Stimulated activated memory B cell treated with anti-CD40 and anti-IgM and Interleukin-4, amounts not matched to agents 10 μg/mL and 1 μg/mL and 100 μg/mL, for 72 hours (primary cell): Measurements from ENCODE around the gene FAM149A.

Experiments
- ATAC-seq: fragments of 150-1000 bp; cut with Tn5 transposase; 2 replicates; pipeline ENCODE4 v1.10.0; 2021
- H3K27ac Mint-ChIP-seq: one replicate; pipeline ENCODE4 v1.8.0; 2022; ENCODE audit warnings: mild to moderate bottlenecking, mixed read lengths
- H3K27me3 Mint-ChIP-seq: one replicate; pipeline ENCODE4 v1.8.0; 2022; ENCODE audit warnings: mixed read lengths
- H3K36me3 Mint-ChIP-seq: one replicate; pipeline ENCODE4 v1.8.0; 2022; ENCODE audit warnings: mixed read lengths
- H3K4me1 Mint-ChIP-seq: one replicate; pipeline ENCODE4 v1.8.0; 2022; ENCODE audit warnings: mixed read lengths
- H3K4me3 Mint-ChIP-seq: one replicate; pipeline ENCODE4 v1.8.0; 2022; ENCODE audit warnings: mild to moderate bottlenecking, moderate library complexity, mixed read lengths
- H3K9me3 Mint-ChIP-seq: one replicate; pipeline ENCODE4 v1.8.0; 2022; ENCODE audit warnings: mixed read lengths

The FAM149A gene

DNA sequence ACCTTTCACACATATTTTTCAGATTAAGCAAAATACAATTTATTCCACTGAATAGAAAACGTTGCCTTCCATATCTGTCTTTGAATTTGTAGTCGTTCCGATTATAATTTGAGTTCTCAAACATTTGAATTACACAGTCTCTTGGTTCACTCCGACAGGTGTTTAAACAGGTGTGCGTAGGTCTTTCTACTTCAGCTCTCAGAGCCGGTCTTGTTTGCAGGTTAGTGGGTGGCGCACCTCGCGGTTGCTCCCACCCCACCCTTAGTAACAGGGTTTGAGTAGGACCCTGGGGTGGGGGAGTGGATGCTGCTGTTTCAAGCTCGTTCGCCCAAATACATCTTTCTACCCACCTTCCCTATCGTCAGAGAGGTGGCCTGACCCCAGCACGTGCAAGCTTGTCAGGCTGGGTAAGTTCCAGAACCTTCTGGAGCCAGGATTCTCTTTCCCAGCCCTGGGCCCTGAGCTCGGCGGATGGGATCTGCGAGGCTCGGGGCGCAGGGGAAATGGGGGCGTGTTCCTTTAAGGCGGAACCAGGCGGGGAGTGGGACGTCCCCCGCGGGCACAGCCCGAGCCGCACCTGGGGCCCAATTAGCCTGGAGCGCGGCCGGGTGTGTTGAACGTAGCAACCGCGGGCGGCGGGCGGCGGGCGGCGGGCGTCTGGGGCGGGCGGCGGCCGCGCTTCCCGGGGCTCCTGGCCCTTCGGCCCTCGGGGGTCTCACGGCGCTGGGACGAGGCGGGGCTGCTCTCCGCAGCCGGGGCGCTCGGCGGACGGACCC, at the start of gene FAM149A:
Gene FAM149A, plus strand, starts transcription at position 591 of the 776 bp plus-strand sequence.
- Mint-ChIP-seq H3K27me3 (peaks cover 71% of the 10 kb centered on the region), H3K36me3 (no peaks in the 10 kb centered on the region), H3K4me3 (peak within 1 kb of the TSS; percentile 61), H3K9me3 (no peaks in the 10 kb centered on the region), H3K27ac (no peak within 1 kb of the TSS), H3K4me1 (peaks cover 6% of the 10 kb centered on the region)
- ATAC-seq = peak; percentile 81

DNA sequence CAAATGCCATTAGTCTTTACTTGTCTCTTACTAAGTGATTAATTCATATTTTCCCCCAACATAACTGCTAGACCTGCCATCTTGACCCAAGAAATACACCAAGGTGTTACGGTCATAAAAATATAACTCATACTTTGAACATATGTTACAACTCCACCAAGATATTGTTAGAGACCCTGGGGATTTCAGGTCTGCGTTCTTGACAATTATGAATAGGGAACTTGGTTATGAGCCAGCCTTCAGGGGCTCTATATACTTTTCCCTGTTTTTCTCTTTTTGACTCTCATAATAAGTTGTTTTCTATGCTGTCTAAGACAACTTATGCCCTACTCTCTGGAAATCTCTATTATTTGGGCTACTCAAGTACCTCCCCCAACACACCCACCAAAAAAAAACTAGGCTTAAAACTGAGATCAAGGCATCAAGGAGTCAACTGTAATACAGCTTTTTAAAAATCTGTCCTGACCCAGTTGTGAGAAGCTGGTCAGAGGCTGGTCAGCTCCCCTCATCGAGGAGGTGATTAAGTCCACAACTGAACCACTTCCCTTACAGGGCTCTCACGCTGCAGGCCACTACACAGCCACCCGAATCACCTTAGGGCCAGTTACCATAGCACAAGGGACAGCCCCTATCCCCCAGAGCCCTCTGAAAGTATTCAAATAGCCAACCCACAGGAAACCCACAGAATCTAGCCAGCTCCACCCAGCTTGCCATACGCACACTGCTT, 46.1 kb upstream of the FAM149A start:
- H3K9me3 Mint-ChIP-seq = peaks cover 7% of the 10 kb centered on the region
- H3K36me3 Mint-ChIP-seq = peaks cover 6% of the 10 kb centered on the region
- peak overlapping the region; percentile 25 for H3K27ac Mint-ChIP-seq
- H3K27me3 Mint-ChIP-seq = peaks cover 58% of the 10 kb centered on the region
- peaks cover 14% of the 10 kb centered on the region for H3K4me1 Mint-ChIP-seq
- ATAC-seq = peak; percentile 99
- peak overlapping the region; percentile 18 for H3K4me3 Mint-ChIP-seq

DNA sequence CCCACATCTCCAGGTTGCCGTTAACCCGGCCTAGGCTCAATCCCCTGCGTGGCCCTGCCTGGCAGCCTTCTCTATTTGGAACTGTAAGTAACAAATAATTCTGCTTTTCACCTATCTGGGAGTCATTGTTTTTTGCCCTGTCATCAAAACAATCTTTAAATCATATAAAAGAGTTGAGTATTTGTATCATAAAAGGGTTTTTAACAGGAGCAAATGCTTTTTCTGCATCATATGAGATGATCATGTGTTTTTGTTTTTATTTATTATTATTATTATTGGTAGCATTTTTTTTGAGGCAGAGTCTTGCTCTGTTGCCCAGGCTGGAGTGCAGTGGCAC, 45.6 kb upstream of the FAM149A start:
- Mint-ChIP-seq H3K9me3 (peaks cover 9% of the 10 kb centered on the region), H3K27ac (no peak overlapping the region), H3K4me1 (peaks cover 14% of the 10 kb centered on the region), H3K36me3 (peaks cover 6% of the 10 kb centered on the region), H3K4me3 (no peak overlapping the region), H3K27me3 (peaks cover 64% of the 10 kb centered on the region)
- ATAC-seq = no peak

DNA sequence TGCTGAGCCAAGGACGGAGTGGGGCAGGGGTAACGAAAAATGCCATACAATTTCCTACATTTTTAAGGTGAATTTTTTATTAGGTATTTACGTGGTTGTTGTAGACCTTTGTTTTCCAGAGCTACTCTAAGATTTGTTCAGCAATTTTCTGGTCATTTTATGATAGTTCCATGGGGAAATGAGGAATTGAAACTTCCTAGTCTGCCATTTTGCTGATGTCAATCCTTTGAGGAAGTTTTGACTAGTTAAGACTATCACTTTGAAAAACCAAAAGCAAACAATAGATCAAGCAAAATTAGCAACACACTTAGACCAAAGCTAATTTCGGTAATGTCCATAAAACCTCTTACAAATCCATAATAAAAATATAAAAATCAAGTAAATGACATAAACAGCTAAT, 42.6 kb upstream of the FAM149A start:
- no peak for ATAC-seq
- Mint-ChIP-seq H3K36me3 (peaks cover 6% of the 10 kb centered on the region), H3K27me3 (peaks cover 70% of the 10 kb centered on the region), H3K27ac (no peak overlapping the region), H3K4me1 (peaks cover 14% of the 10 kb centered on the region), H3K9me3 (peaks cover 9% of the 10 kb centered on the region), H3K4me3 (no peak overlapping the region)

DNA sequence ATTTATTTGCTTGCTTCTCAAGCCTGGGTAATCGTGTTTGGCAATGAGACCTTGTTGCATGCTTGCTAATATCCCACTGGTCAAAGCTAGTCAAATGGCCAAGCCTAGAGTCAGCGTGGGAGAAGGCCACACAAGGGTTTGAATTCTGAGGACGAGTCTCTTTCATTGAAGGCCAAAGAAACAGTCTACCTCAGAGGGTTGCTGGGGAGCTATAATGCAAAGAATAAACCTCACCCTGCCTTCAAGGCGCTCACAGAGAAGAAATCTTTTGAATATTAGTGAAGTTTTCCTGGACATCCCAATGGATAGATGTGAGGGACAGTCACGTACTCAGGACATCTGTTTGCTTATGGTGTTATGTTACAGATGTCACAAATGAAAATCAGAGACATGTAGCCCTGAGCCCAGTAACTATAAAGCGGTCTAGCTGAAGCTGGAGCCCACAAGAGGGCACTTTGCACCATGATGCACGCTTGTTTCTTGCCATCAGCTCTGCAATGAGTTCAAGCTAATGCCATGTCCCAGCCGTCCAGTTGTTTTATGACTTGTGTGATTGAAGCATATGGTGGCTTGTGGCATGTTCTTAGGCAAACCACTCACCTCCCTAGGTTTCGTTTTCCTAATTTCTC, 36.6 kb upstream of the FAM149A start:
- H3K4me3 Mint-ChIP-seq = no peak overlapping the region
- peaks cover 14% of the 10 kb centered on the region for H3K4me1 Mint-ChIP-seq
- no peak overlapping the region for H3K27ac Mint-ChIP-seq
- H3K36me3 Mint-ChIP-seq = no peaks in the 10 kb centered on the region
- peaks cover 58% of the 10 kb centered on the region for H3K27me3 Mint-ChIP-seq
- H3K9me3 Mint-ChIP-seq = peaks cover 2% of the 10 kb centered on the region
- peak; percentile 64 for ATAC-seq

DNA sequence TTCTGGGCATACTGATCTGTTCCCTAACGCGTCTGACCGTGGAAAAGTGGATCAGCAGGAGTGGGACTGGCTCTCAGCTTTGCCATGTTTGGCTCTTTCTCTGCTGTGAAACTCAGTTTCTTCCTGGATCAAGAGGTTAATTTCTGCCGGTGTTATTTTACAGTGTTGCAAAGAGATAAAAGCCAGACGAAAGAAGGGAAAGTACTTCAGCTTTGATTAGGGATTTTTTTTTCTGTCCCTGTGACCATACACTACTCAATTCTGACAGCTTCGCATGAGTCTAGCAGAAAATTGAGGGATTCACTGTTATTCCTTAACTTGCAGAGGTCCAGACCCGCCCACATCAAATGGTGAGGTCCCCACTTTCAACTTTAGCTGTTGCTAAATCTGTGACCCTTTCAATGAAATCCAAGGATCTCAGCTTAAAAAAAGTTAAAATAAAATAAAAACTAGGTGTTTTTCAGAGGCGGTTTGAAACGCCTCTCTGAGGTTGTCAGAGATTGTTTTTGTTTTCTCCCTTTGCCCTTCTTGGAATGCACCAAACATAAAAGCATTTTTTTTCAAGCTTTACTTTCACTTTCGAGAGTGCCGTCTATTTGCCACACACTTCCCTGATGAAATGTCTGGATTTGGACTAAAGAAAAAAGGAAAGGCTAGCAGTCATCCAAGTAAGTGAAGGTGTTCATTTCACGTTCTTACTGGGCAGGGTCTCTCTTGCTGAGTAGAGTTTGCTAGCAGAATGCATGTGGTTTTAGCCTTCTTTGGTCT, 35.7 kb upstream of the FAM149A start, which contains the start of gene TLR3:
Gene TLR3, plus strand, starts transcription at position 576 of the 768 bp plus-strand sequence. CDS start 7,464 bp downstream, outside the sequence.
- Mint-ChIP-seq H3K27me3 (peaks cover 62% of the 10 kb centered on the region), H3K36me3 (no peaks in the 10 kb centered on the region), H3K9me3 (peaks cover 1% of the 10 kb centered on the region), H3K4me3 (peak within 1 kb of the TSS; percentile 43), H3K27ac (no peak within 1 kb of the TSS), H3K4me1 (peaks cover 14% of the 10 kb centered on the region)
- no peak for ATAC-seq

DNA sequence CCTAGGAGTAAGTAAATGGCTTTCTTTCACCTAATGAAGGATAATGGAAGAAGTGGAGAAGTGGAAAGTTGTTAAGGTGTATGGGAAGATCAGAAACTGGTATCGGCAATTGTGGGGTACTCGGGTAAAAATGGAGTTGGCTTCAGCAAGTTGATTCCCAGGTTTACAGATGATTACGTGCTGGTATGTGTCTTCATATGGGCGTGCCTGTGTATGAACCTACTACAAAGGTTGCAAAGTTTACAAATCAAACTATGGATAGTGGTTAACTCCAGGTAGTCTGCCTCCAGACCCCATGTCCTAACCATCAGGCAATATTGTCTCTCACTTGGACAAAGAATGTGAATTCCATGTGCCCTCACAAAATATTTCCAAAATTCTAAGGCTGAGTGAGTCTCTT, 34.8 kb upstream of the FAM149A start:
- Mint-ChIP-seq H3K4me1 (peaks cover 14% of the 10 kb centered on the region), H3K36me3 (no peaks in the 10 kb centered on the region), H3K27ac (no peak overlapping the region), H3K27me3 (peaks cover 61% of the 10 kb centered on the region), H3K9me3 (no peaks in the 10 kb centered on the region), H3K4me3 (no peak overlapping the region)
- ATAC-seq = no peak

DNA sequence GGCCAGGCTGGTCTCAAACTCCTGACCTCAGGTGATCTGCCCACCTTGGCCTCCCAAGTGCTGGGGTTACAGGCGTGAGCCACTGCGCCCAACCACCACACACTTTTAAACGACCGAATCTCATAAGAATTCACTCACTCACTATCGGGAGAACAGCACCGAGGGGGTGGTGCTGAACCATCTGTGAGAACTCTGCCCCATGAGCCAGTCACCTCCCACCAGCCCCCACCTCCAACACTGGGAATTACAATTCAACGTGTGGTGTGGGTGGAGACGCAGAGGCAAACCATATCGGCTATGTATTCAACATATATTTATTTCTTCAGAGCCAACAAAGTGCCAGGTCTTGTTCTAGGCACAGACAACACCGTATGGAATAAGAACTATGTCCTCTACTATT, 32.0 kb upstream of the FAM149A start:
- ATAC-seq = no peak
- no peaks in the 10 kb centered on the region for H3K9me3 Mint-ChIP-seq
- H3K4me1 Mint-ChIP-seq = peaks cover 14% of the 10 kb centered on the region
- H3K4me3 Mint-ChIP-seq = no peak overlapping the region
- peaks cover 33% of the 10 kb centered on the region for H3K27me3 Mint-ChIP-seq
- H3K36me3 Mint-ChIP-seq = no peaks in the 10 kb centered on the region
- H3K27ac Mint-ChIP-seq = no peak overlapping the region

DNA sequence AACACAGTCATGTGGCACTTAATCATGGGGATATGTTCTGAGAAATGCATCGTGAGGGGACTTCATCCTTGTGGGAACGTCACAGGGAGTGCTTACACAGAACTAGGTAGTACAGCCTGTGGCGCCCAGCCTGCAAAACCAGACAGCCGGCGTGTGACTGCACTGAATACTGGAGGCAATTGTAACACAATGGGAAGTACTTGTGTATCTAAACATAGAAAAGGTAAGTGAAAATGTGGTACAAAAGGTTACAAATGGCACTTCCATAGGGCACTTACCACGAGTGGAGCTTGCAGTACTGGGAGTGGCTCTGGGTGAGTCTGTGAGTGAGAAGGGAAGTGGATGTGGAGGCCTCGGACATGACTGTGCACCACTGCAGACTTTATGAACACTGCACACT, 30.3 kb upstream of the FAM149A start:
- peaks cover 32% of the 10 kb centered on the region for H3K27me3 Mint-ChIP-seq
- no peak overlapping the region for H3K4me3 Mint-ChIP-seq
- ATAC-seq = peak; percentile 51
- no peaks in the 10 kb centered on the region for H3K36me3 Mint-ChIP-seq
- no peaks in the 10 kb centered on the region for H3K9me3 Mint-ChIP-seq
- no peak overlapping the region for H3K27ac Mint-ChIP-seq
- H3K4me1 Mint-ChIP-seq = peaks cover 3% of the 10 kb centered on the region

DNA sequence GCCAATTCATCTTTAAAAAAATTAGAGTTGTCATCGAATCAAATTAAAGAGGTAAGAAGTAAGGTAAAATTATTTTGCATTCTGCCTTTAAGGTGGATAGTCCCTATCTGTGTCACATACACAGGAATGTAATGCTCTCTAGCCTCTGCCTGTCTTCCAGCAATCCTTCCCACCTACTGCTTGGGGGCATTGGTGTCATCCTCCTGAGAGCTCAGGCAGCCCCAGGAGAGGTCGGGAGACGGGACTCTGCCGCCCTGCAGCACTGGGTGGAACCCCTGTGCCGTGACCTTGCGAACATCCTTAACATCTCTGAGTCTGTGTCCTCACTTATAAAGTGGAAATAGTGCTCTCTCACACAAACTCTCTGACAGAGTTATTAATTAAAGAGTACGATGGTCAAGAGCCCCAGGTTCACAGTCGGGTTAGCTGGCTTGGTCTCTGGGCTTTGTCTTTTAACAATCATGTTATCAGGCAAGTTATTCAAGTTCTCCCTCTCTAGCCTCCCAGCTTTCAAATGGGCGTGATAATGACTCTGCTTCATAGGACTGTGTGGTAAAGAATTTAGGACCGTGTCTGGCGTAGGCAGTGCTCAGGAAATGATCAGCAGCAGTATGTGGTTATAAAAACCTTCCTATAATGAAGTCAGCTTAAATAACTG, 25.4 kb upstream of the FAM149A start:
- no peaks in the 10 kb centered on the region for H3K36me3 Mint-ChIP-seq
- no peak for ATAC-seq
- no peaks in the 10 kb centered on the region for H3K4me1 Mint-ChIP-seq
- H3K9me3 Mint-ChIP-seq = no peaks in the 10 kb centered on the region
- H3K27ac Mint-ChIP-seq = no peak overlapping the region
- H3K4me3 Mint-ChIP-seq = no peak overlapping the region
- H3K27me3 Mint-ChIP-seq = peaks cover 42% of the 10 kb centered on the region

DNA sequence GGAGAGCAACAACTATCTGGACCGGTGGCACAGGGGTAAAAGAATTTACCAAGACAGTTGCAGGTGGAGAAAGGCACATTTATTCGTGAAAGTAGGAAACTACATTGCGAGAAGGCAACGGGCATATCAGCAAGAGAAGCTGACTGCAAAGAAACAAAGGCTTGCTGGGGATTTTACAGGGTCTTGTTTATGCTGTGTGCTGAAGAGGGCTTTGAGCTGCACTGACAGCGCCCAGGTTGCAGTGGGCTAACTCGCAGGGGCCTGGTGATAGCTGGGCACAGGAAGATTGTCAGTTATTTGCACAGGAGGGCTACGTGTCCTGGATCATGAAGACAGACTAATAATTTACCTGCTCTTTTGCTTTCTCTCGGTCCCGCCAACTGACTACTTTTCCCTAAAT, 24.8 kb upstream of the FAM149A start:
- H3K9me3 Mint-ChIP-seq = no peaks in the 10 kb centered on the region
- H3K36me3 Mint-ChIP-seq = no peaks in the 10 kb centered on the region
- peaks cover 42% of the 10 kb centered on the region for H3K27me3 Mint-ChIP-seq
- no peak overlapping the region for H3K27ac Mint-ChIP-seq
- H3K4me1 Mint-ChIP-seq = no peaks in the 10 kb centered on the region
- ATAC-seq = no peak
- no peak overlapping the region for H3K4me3 Mint-ChIP-seq

DNA sequence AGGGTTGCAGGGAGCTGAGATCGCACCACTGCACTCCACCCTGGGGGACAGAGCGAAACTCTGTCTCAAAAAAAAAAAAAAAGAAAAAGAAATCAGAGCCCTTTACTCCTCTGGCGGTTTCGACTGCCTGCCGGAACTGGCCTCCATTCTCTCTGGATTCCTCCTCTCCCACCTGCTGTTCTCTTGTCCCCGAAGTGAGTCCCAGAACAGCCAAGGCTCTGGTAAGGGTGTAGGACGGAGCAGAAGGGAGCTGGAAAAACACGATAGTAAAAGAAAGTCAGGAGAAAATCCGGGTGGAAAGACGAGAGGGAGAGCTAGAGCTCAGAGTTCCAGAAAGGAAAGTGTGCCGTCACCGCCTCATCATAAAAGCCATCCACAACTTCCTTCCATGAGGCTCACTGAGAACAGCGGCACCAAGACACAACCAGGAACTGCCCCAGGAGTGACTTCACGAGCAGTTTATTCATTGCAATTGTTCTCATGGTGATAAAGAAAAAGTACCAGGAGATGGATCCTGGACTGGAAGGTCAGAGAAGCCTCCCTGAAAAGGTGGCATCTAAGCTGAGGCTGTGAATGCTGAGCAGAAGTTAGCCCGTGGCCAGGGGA, 23.2 kb upstream of the FAM149A start:
- no peaks in the 10 kb centered on the region for H3K9me3 Mint-ChIP-seq
- H3K27me3 Mint-ChIP-seq = peaks cover 42% of the 10 kb centered on the region
- ATAC-seq = no peak
- no peaks in the 10 kb centered on the region for H3K4me1 Mint-ChIP-seq
- H3K27ac Mint-ChIP-seq = no peak overlapping the region
- no peak overlapping the region for H3K4me3 Mint-ChIP-seq
- no peaks in the 10 kb centered on the region for H3K36me3 Mint-ChIP-seq

DNA sequence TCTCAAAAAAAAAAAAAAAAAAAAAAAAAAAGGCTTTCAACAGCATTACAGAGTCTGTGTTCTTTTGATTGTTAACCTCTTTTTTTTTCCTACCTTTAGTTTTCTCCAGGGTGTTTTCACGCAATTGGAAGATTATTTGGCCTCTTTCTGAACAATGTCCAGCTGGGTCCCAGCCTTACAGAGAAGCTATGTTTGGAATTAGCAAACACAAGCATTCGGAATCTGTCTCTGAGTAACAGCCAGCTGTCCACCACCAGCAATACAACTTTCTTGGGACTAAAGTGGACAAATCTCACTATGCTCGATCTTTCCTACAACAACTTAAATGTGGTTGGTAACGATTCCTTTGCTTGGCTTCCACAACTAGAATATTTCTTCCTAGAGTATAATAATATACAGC, 22.3 kb upstream of the FAM149A start:
- no peaks in the 10 kb centered on the region for H3K36me3 Mint-ChIP-seq
- no peak for ATAC-seq
- H3K27me3 Mint-ChIP-seq = peaks cover 46% of the 10 kb centered on the region
- no peak overlapping the region for H3K27ac Mint-ChIP-seq
- H3K4me1 Mint-ChIP-seq = no peaks in the 10 kb centered on the region
- no peak overlapping the region for H3K4me3 Mint-ChIP-seq
- no peaks in the 10 kb centered on the region for H3K9me3 Mint-ChIP-seq

DNA sequence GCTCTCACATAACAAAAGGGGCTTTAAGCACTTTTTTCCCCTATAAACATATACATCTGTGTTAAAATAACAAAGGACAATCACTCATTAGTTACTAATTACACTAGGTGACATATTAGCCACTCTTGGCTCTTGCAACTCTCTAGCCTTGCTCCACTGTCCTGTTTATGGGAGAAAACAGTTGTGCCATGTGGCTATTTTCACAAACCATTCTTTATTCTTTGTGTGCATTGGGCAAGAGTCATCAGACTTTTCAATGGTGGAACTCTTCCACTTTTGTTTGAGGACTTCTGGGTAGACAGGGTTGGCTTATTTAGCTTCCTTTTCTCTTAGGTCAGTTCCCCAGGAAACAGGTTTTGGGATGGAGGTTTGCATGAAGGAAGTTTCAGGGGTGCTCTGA, 16.0 kb upstream of the FAM149A start:
- no peak for ATAC-seq
- Mint-ChIP-seq H3K27me3 (peaks cover 33% of the 10 kb centered on the region), H3K4me1 (no peaks in the 10 kb centered on the region), H3K36me3 (no peaks in the 10 kb centered on the region), H3K27ac (no peak overlapping the region), H3K9me3 (no peaks in the 10 kb centered on the region), H3K4me3 (no peak overlapping the region)
